HepG2 (cell line): ENCODE data around the gene SOCS7. TPM values are rescaled to one million over a fixed set of nuclear protein-coding genes. Genes with fewer than 3 reads are reported as not detected.

Source experiments
- FOXO1 ChIP-seq: sonication (generic); formaldehyde crosslinking; IDR thresholded peaks from 2 replicates; pipeline ENCODE4 v1.4.0; 2020; ENCODE audit warnings: missing genetic modification reagents
- KDM2A ChIP-seq: sonication (generic); formaldehyde crosslinking; IDR thresholded peaks from 2 replicates; pipeline ENCODE4 v1.4.0; 2020; ENCODE audit warnings: low read depth, missing genetic modification reagents, borderline replicate concordance
- KDM4B ChIP-seq: sonication (generic); formaldehyde crosslinking; IDR thresholded peaks from 2 replicates; pipeline ENCODE4 v1.4.0; 2020; ENCODE audit warnings: missing genetic modification reagents
- SAP130 ChIP-seq: IDR thresholded peaks from 2 replicates; pipeline ENCODE4 v1.6.1; 2016; ENCODE audit warnings: low read depth
- SATB2 ChIP-seq: sonication (generic); formaldehyde crosslinking; IDR thresholded peaks from 2 replicates; pipeline ENCODE4 v1.5.0; 2020; ENCODE audit warnings: missing genetic modification reagents
- ZEB1 ChIP-seq: IDR thresholded peaks from 2 replicates; pipeline ENCODE4 v1.6.1; 2012; ENCODE audit warnings: mild to moderate bottlenecking, low read depth, inconsistent platforms; ENCODE audit not compliant: insufficient replicate concordance
- ZNF138 ChIP-seq: sonication (generic); formaldehyde crosslinking; IDR thresholded peaks from 2 replicates; pipeline ENCODE4 v1.5.0; 2020; ENCODE audit warnings: mild to moderate bottlenecking, low read depth, missing genetic modification reagents
- ZNF350 ChIP-seq: sonication (generic); formaldehyde crosslinking; IDR thresholded peaks from 2 replicates; pipeline ENCODE4 v1.4.0; 2020; ENCODE audit warnings: mild to moderate bottlenecking, low read depth, missing genetic modification reagents, borderline replicate concordance
- ZNF547 ChIP-seq: sonication (generic); formaldehyde crosslinking; IDR thresholded peaks from 2 replicates; pipeline ENCODE4 v1.5.1; 2020; ENCODE audit warnings: mild to moderate bottlenecking, missing genetic modification reagents
- polyA plus RNA-seq, 8 experiments: library from polyadenylated mRNA; depleted of rRNA in 3 of 8; stranded (reverse) in 7 of 8; unstranded in 1 of 8; fragments of >200 nt; fragmentation: Illumina TruSeq in 4 of 8; extraction: Trizol in 4 of 8; gene quantifications; 2 replicates each; pipeline versions ENCODE4 v1.2.1 to v1.2.3, GENCODE V29; 2011 to 2016; ENCODE audit warnings: low read depth in 4 of 8, missing spikeins in 1 of 8, mixed read lengths in 1 of 8; ENCODE audit not compliant: insufficient read depth in 1 of 8
- total RNA-seq, 5 experiments: library from RNA; depleted of rRNA; stranded (reverse); fragments of >200 nt; fragmentation: Illumina TruSeq; extraction: Trizol; gene quantifications; 2 replicates each; pipeline ENCODE4 v1.2.3, GENCODE V29; 2016; ENCODE audit warnings: low read depth in 1 of 5
- TF ChIP-seq, protein P1 (sequence below): IDR thresholded peaks from 2 replicates; pipeline ENCODE4 v1.4.0; 2020; ENCODE audit warnings: mild to moderate bottlenecking, missing genetic modification reagents
- TF ChIP-seq, protein P2 (sequence below), 2 experiments: sonication (generic) in 1 of 2; formaldehyde crosslinking in 1 of 2; IDR thresholded peaks; 2 replicates each; pipeline versions ENCODE4 v1.4.0 to v1.6.1; 2018 to 2020; ENCODE audit warnings: missing genetic modification reagents in 2 of 2, borderline replicate concordance in 1 of 2, low read depth in 1 of 2, mild to moderate bottlenecking in 1 of 2, missing biosample characterization in 1 of 2
- TF ChIP-seq, protein P3 (sequence below): IDR thresholded peaks from 2 replicates; pipeline ENCODE4 v1.6.1; 2016; ENCODE audit warnings: low read depth, control low read depth
- TF ChIP-seq, protein P4 (sequence below): IDR thresholded peaks from 2 replicates; pipeline ENCODE4 v1.6.1; 2012; ENCODE audit warnings: inconsistent platforms
- TF ChIP-seq, protein P5 (sequence below): sonication (generic); formaldehyde crosslinking; IDR thresholded peaks from 2 replicates; pipeline ENCODE4 v1.5.0; 2020; ENCODE audit warnings: mild to moderate bottlenecking, missing genetic modification reagents, moderate library complexity
- TF ChIP-seq, protein P6 (sequence below): sonication (generic); formaldehyde crosslinking; conservative IDR thresholded peaks from 2 replicates; pipeline ENCODE4 v1.4.0; 2020; ENCODE audit warnings: missing genetic modification reagents
- TF ChIP-seq, protein P7 (sequence below): sonication (generic); formaldehyde crosslinking; IDR thresholded peaks from 2 replicates; pipeline ENCODE4 v1.4.0; 2020; ENCODE audit warnings: missing genetic modification reagents

The SOCS7 gene
- total and polyA plus RNA-seq, 2 of the 13 experiments (the other 11 are each of a cell fraction or from before 2014, with no cell fraction given), result 19.2 to 24.2 TPM

GRCh38 chr17:38444151-38444550 is 92.5 kb downstream of the SOCS7 start (continued):
- TF ChIP-seq, protein P1, sequence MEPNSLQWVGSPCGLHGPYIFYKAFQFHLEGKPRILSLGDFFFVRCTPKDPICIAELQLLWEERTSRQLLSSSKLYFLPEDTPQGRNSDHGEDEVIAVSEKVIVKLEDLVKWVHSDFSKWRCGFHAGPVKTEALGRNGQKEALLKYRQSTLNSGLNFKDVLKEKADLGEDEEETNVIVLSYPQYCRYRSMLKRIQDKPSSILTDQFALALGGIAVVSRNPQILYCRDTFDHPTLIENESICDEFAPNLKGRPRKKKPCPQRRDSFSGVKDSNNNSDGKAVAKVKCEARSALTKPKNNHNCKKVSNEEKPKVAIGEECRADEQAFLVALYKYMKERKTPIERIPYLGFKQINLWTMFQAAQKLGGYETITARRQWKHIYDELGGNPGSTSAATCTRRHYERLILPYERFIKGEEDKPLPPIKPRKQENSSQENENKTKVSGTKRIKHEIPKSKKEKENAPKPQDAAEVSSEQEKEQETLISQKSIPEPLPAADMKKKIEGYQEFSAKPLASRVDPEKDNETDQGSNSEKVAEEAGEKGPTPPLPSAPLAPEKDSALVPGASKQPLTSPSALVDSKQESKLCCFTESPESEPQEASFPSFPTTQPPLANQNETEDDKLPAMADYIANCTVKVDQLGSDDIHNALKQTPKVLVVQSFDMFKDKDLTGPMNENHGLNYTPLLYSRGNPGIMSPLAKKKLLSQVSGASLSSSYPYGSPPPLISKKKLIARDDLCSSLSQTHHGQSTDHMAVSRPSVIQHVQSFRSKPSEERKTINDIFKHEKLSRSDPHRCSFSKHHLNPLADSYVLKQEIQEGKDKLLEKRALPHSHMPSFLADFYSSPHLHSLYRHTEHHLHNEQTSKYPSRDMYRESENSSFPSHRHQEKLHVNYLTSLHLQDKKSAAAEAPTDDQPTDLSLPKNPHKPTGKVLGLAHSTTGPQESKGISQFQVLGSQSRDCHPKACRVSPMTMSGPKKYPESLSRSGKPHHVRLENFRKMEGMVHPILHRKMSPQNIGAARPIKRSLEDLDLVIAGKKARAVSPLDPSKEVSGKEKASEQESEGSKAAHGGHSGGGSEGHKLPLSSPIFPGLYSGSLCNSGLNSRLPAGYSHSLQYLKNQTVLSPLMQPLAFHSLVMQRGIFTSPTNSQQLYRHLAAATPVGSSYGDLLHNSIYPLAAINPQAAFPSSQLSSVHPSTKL (CRISPR knock-in tag), result peak; percentile 32; the same call in 1 of the 2 replicates
- TF ChIP-seq ZEB1 (no peak), ZNF547 (peak; percentile 61; the same call in 1 of the 2 replicates), SATB2 (CRISPR knock-in tag) (no peak), SAP130 (CRISPR knock-in tag) (peak; percentile 26; the same call in 1 of the 2 replicates), ZNF350 (CRISPR knock-in tag) (peak; percentile 19; the same call in 1 of the 2 replicates), ZNF138 (no peak), KDM2A (CRISPR knock-in tag) (peak; percentile 89; the same call in 1 of the 2 replicates), FOXO1 (0 out of 2 replicates have a peak, but pooled peaks have one; percentile 9), KDM4B (CRISPR knock-in tag) (peak; percentile 54; the same call in 1 of the 2 replicates)
- TF ChIP-seq, protein P2, sequence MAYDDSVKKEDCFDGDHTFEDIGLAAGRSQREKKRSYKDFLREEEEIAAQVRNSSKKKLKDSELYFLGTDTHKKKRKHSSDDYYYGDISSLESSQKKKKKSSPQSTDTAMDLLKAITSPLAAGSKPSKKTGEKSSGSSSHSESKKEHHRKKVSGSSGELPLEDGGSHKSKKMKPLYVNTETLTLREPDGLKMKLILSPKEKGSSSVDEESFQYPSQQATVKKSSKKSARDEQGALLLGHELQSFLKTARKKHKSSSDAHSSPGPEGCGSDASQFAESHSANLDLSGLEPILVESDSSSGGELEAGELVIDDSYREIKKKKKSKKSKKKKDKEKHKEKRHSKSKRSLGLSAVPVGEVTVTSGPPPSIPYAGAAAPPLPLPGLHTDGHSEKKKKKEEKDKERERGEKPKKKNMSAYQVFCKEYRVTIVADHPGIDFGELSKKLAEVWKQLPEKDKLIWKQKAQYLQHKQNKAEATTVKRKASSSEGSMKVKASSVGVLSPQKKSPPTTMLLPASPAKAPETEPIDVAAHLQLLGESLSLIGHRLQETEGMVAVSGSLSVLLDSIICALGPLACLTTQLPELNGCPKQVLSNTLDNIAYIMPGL (CRISPR knock-in tag; IDR thresholded peaks at IDR 0.05; ENCODE audit: borderline replicate concordance in 1 of 2, low read depth in 1 of 2), result peak in 1 of 2 experiments; percentile 72; a peak in 2 of 4 replicates
- TF ChIP-seq, protein P3, sequence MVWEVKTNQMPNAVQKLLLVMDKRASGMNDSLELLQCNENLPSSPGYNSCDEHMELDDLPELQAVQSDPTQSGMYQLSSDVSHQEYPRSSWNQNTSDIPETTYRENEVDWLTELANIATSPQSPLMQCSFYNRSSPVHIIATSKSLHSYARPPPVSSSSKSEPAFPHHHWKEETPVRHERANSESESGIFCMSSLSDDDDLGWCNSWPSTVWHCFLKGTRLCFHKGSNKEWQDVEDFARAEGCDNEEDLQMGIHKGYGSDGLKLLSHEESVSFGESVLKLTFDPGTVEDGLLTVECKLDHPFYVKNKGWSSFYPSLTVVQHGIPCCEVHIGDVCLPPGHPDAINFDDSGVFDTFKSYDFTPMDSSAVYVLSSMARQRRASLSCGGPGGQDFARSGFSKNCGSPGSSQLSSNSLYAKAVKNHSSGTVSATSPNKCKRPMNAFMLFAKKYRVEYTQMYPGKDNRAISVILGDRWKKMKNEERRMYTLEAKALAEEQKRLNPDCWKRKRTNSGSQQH (CRISPR knock-in tag), result 0 out of 2 replicates have a peak, but pooled peaks have one; percentile 76
- TF ChIP-seq, protein P4, sequence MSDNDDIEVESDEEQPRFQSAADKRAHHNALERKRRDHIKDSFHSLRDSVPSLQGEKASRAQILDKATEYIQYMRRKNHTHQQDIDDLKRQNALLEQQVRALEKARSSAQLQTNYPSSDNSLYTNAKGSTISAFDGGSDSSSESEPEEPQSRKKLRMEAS, result peak; percentile 36; the same call in 1 of the 2 replicates
- TF ChIP-seq, protein P5, sequence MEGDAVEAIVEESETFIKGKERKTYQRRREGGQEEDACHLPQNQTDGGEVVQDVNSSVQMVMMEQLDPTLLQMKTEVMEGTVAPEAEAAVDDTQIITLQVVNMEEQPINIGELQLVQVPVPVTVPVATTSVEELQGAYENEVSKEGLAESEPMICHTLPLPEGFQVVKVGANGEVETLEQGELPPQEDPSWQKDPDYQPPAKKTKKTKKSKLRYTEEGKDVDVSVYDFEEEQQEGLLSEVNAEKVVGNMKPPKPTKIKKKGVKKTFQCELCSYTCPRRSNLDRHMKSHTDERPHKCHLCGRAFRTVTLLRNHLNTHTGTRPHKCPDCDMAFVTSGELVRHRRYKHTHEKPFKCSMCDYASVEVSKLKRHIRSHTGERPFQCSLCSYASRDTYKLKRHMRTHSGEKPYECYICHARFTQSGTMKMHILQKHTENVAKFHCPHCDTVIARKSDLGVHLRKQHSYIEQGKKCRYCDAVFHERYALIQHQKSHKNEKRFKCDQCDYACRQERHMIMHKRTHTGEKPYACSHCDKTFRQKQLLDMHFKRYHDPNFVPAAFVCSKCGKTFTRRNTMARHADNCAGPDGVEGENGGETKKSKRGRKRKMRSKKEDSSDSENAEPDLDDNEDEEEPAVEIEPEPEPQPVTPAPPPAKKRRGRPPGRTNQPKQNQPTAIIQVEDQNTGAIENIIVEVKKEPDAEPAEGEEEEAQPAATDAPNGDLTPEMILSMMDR (CRISPR knock-in tag), result peak; percentile 98
- TF ChIP-seq, protein P6, sequence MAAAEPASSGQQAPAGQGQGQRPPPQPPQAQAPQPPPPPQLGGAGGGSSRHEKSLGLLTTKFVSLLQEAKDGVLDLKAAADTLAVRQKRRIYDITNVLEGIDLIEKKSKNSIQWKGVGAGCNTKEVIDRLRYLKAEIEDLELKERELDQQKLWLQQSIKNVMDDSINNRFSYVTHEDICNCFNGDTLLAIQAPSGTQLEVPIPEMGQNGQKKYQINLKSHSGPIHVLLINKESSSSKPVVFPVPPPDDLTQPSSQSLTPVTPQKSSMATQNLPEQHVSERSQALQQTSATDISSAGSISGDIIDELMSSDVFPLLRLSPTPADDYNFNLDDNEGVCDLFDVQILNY, result no peak
- TF ChIP-seq, protein P7, sequence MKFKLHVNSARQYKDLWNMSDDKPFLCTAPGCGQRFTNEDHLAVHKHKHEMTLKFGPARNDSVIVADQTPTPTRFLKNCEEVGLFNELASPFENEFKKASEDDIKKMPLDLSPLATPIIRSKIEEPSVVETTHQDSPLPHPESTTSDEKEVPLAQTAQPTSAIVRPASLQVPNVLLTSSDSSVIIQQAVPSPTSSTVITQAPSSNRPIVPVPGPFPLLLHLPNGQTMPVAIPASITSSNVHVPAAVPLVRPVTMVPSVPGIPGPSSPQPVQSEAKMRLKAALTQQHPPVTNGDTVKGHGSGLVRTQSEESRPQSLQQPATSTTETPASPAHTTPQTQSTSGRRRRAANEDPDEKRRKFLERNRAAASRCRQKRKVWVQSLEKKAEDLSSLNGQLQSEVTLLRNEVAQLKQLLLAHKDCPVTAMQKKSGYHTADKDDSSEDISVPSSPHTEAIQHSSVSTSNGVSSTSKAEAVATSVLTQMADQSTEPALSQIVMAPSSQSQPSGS (CRISPR knock-in tag), result 0 out of 2 replicates have a peak, but pooled peaks have one; percentile 14
